Stimulated activated CD8-positive, alpha-beta memory T cell treated with anti-CD3 and anti-CD28 coated beads, Interleukin-4, amount 100 ng/mL, for 1 hour (primary cell): ENCODE data around the gene UBL4B.

Source experiments
- DNase-seq, 2 donors: peaks; one replicate each; pipeline ENCODE4 v3.0.0-alpha.2; 2020; ENCODE audit warnings: low read depth in 2 of 2, low spot score in 1 of 2

The UBL4B gene

DNA sequence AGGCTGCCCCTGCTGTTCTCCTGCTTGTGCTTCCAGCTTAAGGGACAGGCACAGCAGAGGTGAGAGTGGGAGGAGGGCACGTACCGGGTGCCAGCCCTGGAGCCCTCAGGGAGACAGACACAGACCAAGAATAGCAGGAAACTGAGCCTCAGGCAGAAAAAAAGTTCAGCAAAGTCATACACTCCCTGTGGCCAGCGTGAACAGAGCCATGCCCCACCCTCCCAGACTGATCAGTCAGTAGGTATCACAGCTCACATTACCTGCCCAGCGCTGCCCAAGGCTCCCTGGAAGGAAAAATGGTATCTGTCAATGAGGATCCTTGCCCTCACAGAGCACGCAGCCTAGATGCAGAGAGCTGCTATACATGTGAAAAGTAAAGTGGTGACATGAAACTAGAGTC is 1.3 kb downstream of the UBL4B start:
- no peak for DNase-seq

DNA sequence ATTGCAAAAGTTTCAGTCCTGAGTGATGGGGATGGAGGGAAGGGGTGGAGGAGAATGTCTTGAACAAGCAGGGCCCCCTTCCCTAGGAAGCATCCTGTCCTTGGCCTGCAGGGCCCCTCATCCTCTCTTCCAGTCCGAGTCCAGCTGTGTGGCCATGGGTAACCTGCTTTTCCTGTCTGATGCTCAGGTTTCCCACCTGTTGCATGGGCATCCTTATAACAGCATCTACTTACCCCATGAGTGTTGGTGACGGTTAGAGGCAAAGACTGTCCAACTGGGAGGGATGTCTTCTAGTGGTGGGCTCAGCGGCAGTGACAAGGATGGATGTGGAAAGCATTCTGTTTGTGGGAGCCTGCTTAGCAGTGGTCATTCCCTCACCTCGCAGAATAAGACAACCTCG is 1.9 kb downstream of the UBL4B start:
- no peak for DNase-seq

GRCh38 chr1:110114784-110115183 is 2.5 kb downstream of the UBL4B start:
- no peak for DNase-seq

GRCh38 chr1:110118636-110119396 is 6.6 kb downstream of the UBL4B start:
- DNase-seq = no peak

GRCh38 chr1:110119843-110120242 is 7.6 kb downstream of the UBL4B start:
- DNase-seq = no peak

DNA sequence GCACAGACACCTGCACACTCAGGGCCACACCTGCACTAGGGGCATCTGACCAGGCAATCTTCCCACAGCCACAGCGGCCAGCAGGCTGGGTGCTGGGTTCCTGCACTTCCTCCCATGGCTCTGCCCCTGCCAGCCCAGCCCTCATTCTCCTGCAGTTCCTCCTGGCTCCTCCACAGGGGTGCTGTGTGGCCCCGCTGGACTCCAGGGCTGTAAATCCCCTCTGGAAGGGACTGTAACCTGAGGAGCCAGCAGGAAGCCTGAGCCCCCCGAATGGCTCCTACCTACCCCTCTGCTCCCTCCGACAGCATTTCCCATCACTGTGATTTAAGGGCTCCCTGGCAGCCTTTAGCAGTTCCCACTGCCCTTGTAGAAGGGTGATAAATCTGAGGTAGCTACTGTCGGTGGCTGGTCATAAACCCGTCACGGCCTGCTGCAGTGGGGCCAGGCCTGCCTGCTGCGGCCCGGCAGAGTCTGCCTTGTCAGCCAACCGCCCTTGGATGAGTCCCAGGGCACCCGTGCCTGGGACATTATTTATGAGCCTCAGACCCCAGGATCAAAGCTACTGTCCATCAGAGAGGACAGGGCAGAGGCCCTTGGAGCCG is 8.8 kb downstream of the UBL4B start:
- DNase-seq = no peak

- no peak for DNase-seq
Observed at GRCh38 chr1:110123224-110123623, 11.0 kb downstream of the UBL4B start.

DNA sequence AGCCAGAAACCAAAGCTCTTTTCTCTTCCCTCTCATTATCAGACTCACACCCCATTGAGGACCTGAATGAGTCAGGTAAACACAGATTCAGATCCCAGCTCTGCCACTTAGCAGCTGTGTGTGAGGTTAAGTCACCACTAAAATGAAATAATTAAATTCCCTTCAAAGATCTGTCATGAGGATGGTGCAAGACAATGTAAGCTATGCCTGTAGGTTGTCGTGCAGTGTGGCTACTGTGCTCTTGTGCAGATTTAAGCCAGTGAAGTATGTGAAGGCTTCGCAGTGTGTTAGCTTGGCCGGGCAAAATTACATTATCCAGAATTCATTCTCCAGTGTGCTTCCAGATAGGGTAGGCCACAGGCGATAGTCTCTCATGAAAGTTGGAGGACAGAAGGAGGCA is 13.6 kb downstream of the UBL4B start:
- DNase-seq = no peak

GRCh38 chr1:110130113-110130591 is 17.9 kb downstream of the UBL4B start:
- no peak for DNase-seq

GRCh38 chr1:110130989-110131388 is 18.7 kb downstream of the UBL4B start:
- DNase-seq = no peak

DNA sequence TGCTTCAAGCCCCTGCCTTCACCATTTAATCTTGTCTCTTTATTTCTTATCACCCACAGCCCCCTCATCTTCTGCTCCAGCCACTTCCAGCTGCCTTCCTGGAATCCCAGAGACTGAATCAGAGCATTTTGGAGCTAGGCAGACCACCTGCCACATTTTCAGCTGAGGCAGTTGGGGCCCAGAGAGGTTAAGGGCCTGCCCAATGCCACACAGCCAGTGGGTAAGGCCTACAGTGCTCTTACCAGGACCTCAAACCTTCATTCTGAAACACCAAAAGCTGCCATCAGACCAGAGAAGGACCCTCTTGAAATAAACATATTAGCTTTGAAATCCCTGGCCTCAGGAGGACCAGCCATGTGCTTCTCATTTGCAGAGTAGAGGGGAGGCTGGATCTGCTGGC is 20.4 kb downstream of the UBL4B start:
- DNase-seq = no peak

GRCh38 chr1:110133436-110133835 is 21.2 kb downstream of the UBL4B start:
- no peak for DNase-seq

GRCh38 chr1:110134050-110134595 is 21.9 kb downstream of the UBL4B start:
- DNase-seq = no peak

GRCh38 chr1:110135246-110135645 is 23.0 kb downstream of the UBL4B start:
- no peak for DNase-seq

GRCh38 chr1:110135666-110136065 is 23.4 kb downstream of the UBL4B start:
- no peak for DNase-seq

DNA sequence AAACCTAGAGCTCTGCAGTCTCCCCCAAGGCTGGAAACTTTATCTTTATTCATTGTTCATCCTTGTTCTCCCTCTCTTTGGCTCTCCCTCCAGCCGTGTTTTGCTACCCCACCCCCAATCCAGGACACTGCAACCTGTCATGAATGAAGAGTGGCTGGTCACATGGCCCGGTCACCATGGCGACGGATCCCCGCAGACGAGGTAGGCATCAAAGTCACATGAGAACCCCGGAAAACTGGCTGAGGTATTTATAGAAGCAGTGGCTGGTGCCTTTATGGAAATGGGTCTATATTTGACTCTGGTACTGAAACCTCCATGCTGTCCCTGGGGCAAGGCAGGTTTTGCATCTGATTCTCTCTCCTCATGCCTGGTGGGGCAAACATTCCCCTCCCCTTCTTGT is 24.7 kb downstream of the UBL4B start:
- no peak for DNase-seq

DNA sequence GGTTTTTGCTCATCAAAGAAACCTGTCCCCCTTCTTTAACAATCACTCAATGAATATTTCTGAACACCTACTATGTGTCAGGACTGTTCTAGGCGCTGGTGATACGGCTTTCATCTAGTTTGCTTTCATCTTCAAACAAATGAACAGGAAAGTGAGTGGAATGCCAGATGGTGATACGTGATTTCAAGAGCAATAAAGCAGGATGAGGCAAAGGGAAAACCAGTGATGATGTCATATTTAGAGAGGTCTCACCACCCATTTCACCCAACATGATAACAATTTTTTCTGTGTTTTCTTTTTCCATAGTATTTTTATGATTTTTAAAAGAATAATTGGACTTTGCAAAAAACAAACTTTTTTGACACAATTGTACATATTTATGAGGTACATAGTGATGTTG is 26.7 kb downstream of the UBL4B start:
- DNase-seq = no peak

DNA sequence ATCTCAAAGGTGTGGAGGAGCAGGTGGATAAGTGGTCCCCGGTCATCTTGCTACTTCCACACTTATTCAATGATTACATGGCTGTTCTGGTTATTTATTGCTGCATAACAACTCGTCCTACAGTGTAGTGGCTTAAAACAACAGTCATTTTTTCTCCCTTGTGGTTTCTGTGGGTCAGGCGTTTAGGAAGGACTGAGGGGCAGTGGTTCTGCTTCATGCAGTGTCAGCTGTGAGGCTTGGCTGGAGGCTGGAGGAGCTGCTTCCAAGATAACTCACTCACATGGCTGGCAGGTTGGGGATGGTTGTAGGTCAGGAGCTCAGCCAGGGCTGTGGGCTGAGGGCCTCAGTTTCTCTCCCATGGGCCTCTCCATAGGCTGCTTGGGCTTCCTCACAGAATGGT is 32.1 kb downstream of the UBL4B start:
- no peak for DNase-seq

GRCh38 chr1:110148961-110149360 is 36.7 kb downstream of the UBL4B start:
- DNase-seq = no peak

DNA sequence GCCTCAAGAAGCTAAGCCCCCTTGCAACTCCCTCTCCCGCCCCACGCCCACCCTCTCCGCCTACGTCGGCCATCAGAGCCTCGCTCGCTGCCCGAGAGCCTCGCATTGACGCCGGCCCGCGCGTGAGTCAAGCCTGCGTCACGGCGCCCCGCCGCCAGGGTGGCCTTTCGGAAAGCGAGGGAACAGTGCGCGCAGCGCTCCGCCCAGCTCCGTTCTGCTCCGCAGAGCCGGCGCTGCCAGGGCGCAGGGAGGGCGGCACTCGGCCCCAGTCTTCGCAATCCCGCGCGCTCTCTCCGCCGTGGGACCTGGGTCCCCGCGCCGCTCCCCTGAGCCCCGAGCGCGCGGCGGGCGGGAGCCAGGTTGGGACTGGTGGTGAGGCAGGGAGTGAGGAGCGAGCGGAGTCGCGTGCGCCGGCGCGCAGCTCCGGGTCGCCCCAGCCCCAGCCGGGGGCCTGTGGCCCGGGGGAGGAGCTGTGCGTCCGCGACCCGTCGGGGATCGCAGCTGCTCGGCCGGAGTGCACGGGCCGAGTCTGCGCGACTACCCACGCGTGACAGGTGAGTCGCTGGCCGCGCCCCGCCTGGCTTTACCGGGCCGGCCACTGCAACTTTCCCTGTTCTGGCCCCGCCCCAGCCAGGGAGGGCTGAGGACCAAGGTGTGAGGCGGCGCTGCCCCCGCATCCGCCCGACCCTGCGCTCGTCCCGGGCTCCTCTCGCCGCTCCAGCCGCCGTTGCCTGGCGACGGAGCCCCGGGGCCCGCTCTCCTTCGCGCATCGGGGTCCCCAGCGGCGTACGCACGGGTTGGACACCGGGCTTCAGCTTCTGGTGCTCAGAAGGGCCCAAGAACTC is 38.3 kb downstream of the UBL4B start, which contains the start of gene SLC6A17:
Gene SLC6A17 (plus strand): TSS at position 165 of the 845 bp plus-strand sequence. CDS start 16,436 bp downstream, outside the sequence.
- DNase-seq = no peak

GRCh38 chr1:110151175-110151669 is 39.0 kb downstream of the UBL4B start:
- DNase-seq = no peak
